ENCODE data around the gene PAPOLB. TPM values are rescaled to one million over a fixed set of nuclear protein-coding genes. Genes with fewer than 3 reads are reported as not detected.

Gene PAPOLB
- total RNA-seq, 4 donors from 2014 or later = 0.22 to 1.4 (median 0.37) TPM

DNA sequence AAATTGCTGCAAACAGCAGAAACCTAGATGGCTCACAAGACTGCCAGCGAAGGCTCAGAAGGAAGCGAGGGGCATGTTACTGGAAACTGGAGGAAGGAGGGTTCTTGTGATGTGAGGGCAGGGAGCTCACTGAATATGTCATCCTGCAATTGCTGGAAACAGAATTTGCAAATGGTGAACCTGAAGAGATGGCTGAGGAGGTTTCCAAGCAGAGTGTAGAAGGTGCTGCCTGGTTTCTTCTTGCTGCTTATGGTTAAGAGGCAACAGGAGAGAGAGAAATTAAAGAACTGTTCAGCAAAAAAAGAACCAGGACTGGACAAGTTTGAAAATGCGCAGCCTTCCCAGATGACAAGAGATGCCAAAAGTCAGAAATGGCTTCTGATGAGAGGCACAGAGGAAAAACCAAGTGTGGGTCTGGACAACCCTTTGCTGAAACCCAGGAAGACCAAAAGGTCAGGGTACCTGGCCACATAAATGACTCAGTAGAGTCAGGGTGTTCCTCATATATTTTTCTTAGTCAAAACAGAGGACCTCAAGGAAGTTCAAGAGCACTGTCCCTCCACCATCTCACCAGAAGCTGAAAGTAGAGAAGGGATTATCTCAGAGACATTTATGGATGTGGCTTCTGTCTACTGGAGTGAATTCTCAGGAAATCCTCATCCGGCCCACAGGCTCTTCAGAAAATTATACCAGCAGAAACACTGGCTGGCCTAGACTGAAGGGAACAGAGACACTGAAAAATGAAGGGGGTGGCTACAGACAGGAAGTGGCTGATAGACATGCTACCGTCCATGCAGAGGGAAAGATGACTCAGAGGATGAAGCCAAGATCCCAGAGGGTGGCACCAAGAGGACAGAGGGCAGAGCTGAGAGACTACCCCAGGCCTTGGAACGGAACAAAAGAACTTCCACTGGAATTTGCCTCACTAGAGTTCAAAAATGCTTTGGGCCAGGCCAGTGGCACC, 10.1 kb downstream of the PAPOLB start:
- intact Hi-C loops (cut with DNase I) = loop anchor here (5.0 kb wide), 1 partner anchor 36 kb away; no protein-coding TSS in a partner anchor
- 86 to 91% methylated on average over 6 of the region's 6 CpGs for WGBS, 2 donors
- DNase-seq = no peak
- H3K36me3 ChIP-seq = no peaks in the 10 kb centered on the region
- H3K27me3 ChIP-seq = no peaks in the 10 kb centered on the region
- no peaks in the 10 kb centered on the region for H3K9me3 ChIP-seq
- TF ChIP-seq CTCF (IDR thresholded peaks at IDR 0.05) (no peak), POLR2A (IDR thresholded peaks at IDR 0.05) (no peak)
- no peaks in the 10 kb centered on the region for H3K4me1 ChIP-seq
- H3K27ac ChIP-seq = no peak overlapping the region
- no peak overlapping the region for H3K4me3 ChIP-seq (replicated peaks in 1 of 3)

DNA sequence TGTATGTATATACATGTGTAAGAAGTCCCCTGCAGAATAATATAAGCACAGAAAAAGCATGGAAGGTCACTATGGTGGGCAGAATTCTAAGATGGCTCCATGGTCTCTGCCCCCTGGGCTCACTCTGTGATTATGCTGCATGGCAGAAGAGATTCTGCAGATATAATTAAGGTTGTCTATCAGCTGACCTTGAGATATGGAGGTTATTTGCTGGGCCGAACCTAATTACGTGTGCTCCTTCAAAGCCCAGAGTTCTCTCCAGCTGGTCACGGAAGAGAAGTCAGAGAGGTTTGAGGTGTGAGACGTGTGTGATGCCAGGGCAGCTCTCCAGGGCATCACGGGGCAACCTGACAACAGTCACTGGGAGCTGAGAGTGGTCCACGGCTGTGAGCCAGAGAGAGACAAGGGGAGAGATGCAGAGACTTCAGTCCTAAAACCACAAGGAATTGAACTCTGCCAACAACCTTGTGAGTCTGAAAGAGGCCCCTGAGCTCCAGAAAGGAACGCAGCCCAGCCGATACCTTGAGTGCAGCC, 11.5 kb downstream of the PAPOLB start:
- peak; percentile 66 to 71 for DNase-seq
- H3K4me3 ChIP-seq (replicated peaks in 1 of 3) = no peak overlapping the region
- H3K4me1 ChIP-seq = no peaks in the 10 kb centered on the region
- intact Hi-C loops (cut with DNase I) = loop anchor here (5.0 kb wide), 1 partner anchor 37 kb away; no protein-coding TSS in a partner anchor
- WGBS, 2 donors = 49 to 59% methylated on average over 8 of the region's 8 CpGs
- TF ChIP-seq POLR2A (IDR thresholded peaks at IDR 0.05) (no peak), CTCF (IDR thresholded peaks at IDR 0.05) (no peak)
- no peak overlapping the region for H3K27ac ChIP-seq
- no peaks in the 10 kb centered on the region for H3K27me3 ChIP-seq
- H3K36me3 ChIP-seq = no peaks in the 10 kb centered on the region
- H3K9me3 ChIP-seq = no peaks in the 10 kb centered on the region

DNA sequence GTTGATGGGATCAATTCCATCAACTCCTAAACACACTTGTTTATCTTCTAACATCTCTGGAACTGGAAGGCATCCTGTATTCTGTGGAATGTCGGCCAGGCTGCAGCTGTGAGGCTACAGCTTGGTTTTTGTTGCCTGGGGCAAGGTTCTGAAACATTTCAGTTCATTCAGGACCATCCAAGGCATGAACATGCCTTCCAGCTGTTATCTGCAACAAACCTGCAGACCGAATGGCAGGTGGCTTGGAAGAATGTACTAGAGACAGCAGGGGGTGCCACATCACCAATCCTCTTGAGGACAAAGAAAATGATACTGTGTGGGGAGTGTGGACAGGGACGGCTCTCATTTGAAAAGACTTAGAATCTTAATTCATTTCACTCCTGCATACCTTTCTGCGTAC, 12.4 kb downstream of the PAPOLB start:
- H3K27me3 ChIP-seq = no peaks in the 10 kb centered on the region
- no peaks in the 10 kb centered on the region for H3K4me1 ChIP-seq
- no peaks in the 10 kb centered on the region for H3K9me3 ChIP-seq
- TF ChIP-seq POLR2A (IDR thresholded peaks at IDR 0.05) (no peak), CTCF (IDR thresholded peaks at IDR 0.05) (peak in 4 of 6 experiments; percentile 21 to 60 (median 42))
- no peak overlapping the region for H3K4me3 ChIP-seq (replicated peaks in 1 of 3)
- peak; percentile 51 to 56 for DNase-seq
- H3K36me3 ChIP-seq = no peaks in the 10 kb centered on the region
- no peak overlapping the region for H3K27ac ChIP-seq
- intact Hi-C loops (cut with DNase I) = no loop called here
- WGBS, 2 donors = 52 to 55% methylated on average over 4 of the region's 4 CpGs

DNA sequence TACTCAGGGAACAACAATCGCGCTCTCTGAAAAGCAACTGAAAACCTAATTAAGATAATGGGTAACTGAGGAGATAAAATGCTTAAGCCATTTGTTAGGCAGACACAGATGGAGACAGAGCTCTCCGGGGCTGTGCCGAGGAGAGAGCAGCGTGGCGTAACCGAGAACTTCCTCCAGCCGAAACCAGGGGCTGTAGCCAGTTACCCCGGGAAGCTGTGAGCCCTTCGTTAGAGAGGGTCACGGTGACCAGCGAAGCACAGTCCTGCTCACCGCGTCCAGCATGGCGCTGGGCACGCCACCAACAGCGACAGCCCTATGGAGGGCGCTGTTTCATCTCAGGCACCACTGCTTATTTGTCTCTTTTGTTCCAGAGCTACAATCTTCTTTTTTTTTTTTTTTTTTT, 16.1 kb downstream of the PAPOLB start:
- no peak overlapping the region for H3K4me3 ChIP-seq (replicated peaks in 1 of 3)
- TF ChIP-seq CTCF (IDR thresholded peaks at IDR 0.05) = peak in 5 of 6 experiments; percentile 17 to 48 (median 22)
- no peak for TF ChIP-seq POLR2A (IDR thresholded peaks at IDR 0.05)
- no peaks in the 10 kb centered on the region for H3K36me3 ChIP-seq
- intact Hi-C loops (cut with DNase I) = no loop called here
- no peaks in the 10 kb centered on the region for H3K4me1 ChIP-seq
- DNase-seq = peak; percentile 69 to 74
- no peaks in the 10 kb centered on the region for H3K9me3 ChIP-seq
- WGBS, 2 donors = 15 to 16% methylated on average over 18 of the region's 18 CpGs
- peak overlapping the region in 1 of 3 donors; percentile 33 for H3K27ac ChIP-seq
- no peaks in the 10 kb centered on the region for H3K27me3 ChIP-seq
